Measurements from ENCODE around the gene PIGT. TPM values are rescaled to one million over a fixed set of nuclear protein-coding genes. Genes with fewer than 3 reads are reported as not detected.

PIGT gene
- total RNA-seq, 1 donor from 2014 or later = 14.7 TPM

GRCh38 chr20:45423700-45424099, 7.8 kb downstream of the PIGT start:
- FAIRE-seq = no peak
- H3K36me3 ChIP-seq (ENCODE audit: control insufficient read depth, insufficient read depth, low read length) = peaks cover 28% of the 10 kb centered on the region
- no peaks in the 10 kb centered on the region for H3K27me3 ChIP-seq (ENCODE audit: control insufficient read depth, insufficient read depth, low read length)
- DNase-seq (ENCODE audit: low read depth) = no peak
- H3K4me3 ChIP-seq (ENCODE audit: low read depth, low read length) = no peak overlapping the region
- no peak for TF ChIP-seq CTCF (IDR thresholded peaks at IDR 0.05; ENCODE audit: insufficient read depth, low read length, severe bottlenecking)

DNA sequence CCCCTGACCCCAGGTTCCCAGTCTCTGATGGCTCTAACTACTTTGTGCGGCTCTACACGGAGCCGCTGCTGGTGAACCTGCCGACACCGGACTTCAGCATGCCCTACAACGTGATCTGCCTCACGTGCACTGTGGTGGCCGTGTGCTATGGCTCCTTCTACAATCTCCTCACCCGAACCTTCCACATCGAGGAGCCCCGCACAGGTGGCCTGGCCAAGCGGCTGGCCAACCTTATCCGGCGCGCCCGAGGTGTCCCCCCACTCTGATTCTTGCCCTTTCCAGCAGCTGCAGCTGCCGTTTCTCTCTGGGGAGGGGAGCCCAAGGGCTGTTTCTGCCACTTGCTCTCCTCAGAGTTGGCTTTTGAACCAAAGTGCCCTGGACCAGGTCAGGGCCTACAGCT, 9.6 kb downstream of the PIGT start:
- Histone ChIP-seq H3K4me3 (ENCODE audit: low read depth, low read length) (no peak overlapping the region), H3K27me3 (ENCODE audit: control insufficient read depth, insufficient read depth, low read length) (no peaks in the 10 kb centered on the region), H3K36me3 (ENCODE audit: control insufficient read depth, insufficient read depth, low read length) (peaks cover 19% of the 10 kb centered on the region)
- DNase-seq (ENCODE audit: low read depth) (no peak), FAIRE-seq (no peak)
- TF ChIP-seq CTCF (IDR thresholded peaks at IDR 0.05; ENCODE audit: insufficient read depth, low read length, severe bottlenecking) = no peak

GRCh38 chr20:45426320-45427016, 10.5 kb downstream of the PIGT start:
- no peak for TF ChIP-seq CTCF (IDR thresholded peaks at IDR 0.05; ENCODE audit: insufficient read depth, low read length, severe bottlenecking)
- no peak overlapping the region for H3K4me3 ChIP-seq (ENCODE audit: low read depth, low read length)
- DNase-seq (ENCODE audit: low read depth) (no peak), FAIRE-seq (no peak)
- H3K36me3 ChIP-seq (ENCODE audit: control insufficient read depth, insufficient read depth, low read length) = peaks cover 11% of the 10 kb centered on the region
- no peaks in the 10 kb centered on the region for H3K27me3 ChIP-seq (ENCODE audit: control insufficient read depth, insufficient read depth, low read length)

DNA sequence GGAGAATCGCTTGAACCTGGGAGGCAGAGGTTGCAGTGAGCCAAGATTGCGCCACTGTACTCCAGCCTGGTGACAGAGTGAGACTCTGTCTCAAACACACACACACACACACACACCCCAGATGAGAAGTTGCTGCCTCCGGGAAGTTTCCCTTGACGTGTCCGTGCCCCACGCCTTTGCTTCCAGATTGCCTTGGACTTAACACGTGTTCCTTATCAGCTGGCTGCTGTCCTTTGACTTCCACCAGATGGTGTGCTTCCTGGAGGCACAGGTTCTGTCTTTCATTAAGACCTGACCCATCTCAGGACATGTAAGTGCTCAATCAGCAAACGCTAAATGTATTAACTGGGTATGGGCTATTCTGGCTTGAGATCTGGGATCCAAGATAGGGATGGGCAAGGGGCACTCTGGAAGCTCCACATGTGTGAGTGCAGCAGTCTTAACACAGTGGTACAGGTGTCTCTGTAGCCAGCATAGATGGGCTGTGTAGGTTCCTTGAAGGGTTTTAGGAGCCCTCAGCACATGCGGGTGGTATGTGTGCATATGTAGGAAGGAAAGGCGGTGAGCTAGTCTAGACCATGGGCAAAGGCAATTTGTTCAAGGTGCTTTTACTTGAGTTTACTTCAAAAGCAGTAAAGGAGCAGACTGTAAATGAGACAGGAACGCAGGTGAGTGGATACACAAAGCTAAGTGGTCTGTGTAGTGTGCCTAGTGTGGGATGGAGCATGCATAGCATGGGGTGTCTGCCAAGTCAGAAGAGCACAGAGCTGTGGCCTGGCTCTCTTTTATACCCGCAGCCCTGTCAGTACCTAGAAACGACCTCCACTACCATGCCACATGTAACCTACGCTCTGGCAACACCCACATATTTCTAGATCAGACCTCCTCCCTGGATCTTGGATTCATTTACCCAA, 11.6 kb downstream of the PIGT start:
- no peak for TF ChIP-seq CTCF (IDR thresholded peaks at IDR 0.05; ENCODE audit: insufficient read depth, low read length, severe bottlenecking)
- H3K27me3 ChIP-seq (ENCODE audit: control insufficient read depth, insufficient read depth, low read length) = no peaks in the 10 kb centered on the region
- no peak overlapping the region for H3K4me3 ChIP-seq (ENCODE audit: low read depth, low read length)
- H3K36me3 ChIP-seq (ENCODE audit: control insufficient read depth, insufficient read depth, low read length) = peaks cover 10% of the 10 kb centered on the region
- DNase-seq (ENCODE audit: low read depth) = no peak
- FAIRE-seq = no peak

GRCh38 chr20:45429618-45430017, 13.7 kb downstream of the PIGT start:
- no peak for TF ChIP-seq CTCF (IDR thresholded peaks at IDR 0.05; ENCODE audit: insufficient read depth, low read length, severe bottlenecking)
- FAIRE-seq (no peak), DNase-seq (ENCODE audit: low read depth) (no peak)
- Histone ChIP-seq H3K27me3 (ENCODE audit: control insufficient read depth, insufficient read depth, low read length) (no peaks in the 10 kb centered on the region), H3K36me3 (ENCODE audit: control insufficient read depth, insufficient read depth, low read length) (peaks cover 4% of the 10 kb centered on the region), H3K4me3 (ENCODE audit: low read depth, low read length) (no peak overlapping the region)

All from bronchial epithelial cell (primary cell).